Activated T-helper 1 cell treated with anti-CD3 and anti-CD28 coated beads, Interleukin-2, amount 50 U/mL, for 16 hours (primary cell): ENCODE data around the gene IGF2R.

ENCODE experiments used
- DNase-seq, 2 donors: peaks; one replicate each; pipeline ENCODE4 v3.0.0-alpha.2; 2020; ENCODE audit warnings: low read depth in 1 of 2, low spot score in 1 of 2

IGF2R gene

GRCh38 chr6:160024152-160024551, 55.3 kb downstream of the IGF2R start:
- DNase-seq, result no peak

GRCh38 chr6:160027076-160027475, 58.2 kb downstream of the IGF2R start:
- no peak for DNase-seq

- DNase-seq, result no peak
These were observed 59.0 kb downstream of the IGF2R start for GRCh38 chr6:160027931-160028330.

- no peak for DNase-seq
These were observed 59.8 kb downstream of the IGF2R start for GRCh38 chr6:160028487-160029275.

- no peak for DNase-seq
These were observed 60.6 kb downstream of the IGF2R start for GRCh38 chr6:160029525-160029924.

GRCh38 chr6:160030103-160030502, 61.2 kb downstream of the IGF2R start:
- no peak for DNase-seq

GRCh38 chr6:160031442-160031841, 62.6 kb downstream of the IGF2R start:
- no peak for DNase-seq

GRCh38 chr6:160031871-160032270, 63.0 kb downstream of the IGF2R start:
- DNase-seq, result no peak

- no peak for DNase-seq
These were observed 63.7 kb downstream of the IGF2R start for GRCh38 chr6:160032538-160032937.

- DNase-seq, result no peak
These were observed 65.4 kb downstream of the IGF2R start for GRCh38 chr6:160034036-160034930.

- DNase-seq, result no peak
These were observed 66.4 kb downstream of the IGF2R start for GRCh38 chr6:160035241-160035640.

- DNase-seq, result no peak
These were observed 66.9 kb downstream of the IGF2R start for GRCh38 chr6:160035693-160036330.

GRCh38 chr6:160036331-160036695, 67.4 kb downstream of the IGF2R start:
- DNase-seq, result no peak

GRCh38 chr6:160036790-160037206, 67.9 kb downstream of the IGF2R start:
- no peak for DNase-seq

GRCh38 chr6:160038479-160038878, 69.6 kb downstream of the IGF2R start:
- no peak for DNase-seq

GRCh38 chr6:160039441-160039840, 70.6 kb downstream of the IGF2R start:
- no peak for DNase-seq

GRCh38 chr6:160040055-160040454, 71.2 kb downstream of the IGF2R start:
- DNase-seq, result no peak

- DNase-seq, result no peak
These were observed 71.8 kb downstream of the IGF2R start for GRCh38 chr6:160040527-160041264.

GRCh38 chr6:160041608-160042007, 72.7 kb downstream of the IGF2R start:
- no peak for DNase-seq

GRCh38 chr6:160042014-160042773, 73.3 kb downstream of the IGF2R start:
- DNase-seq, result no peak
